Muscle of leg (tissue), 11 donors: Measurements from ENCODE around the gene GNG4. TPM values are rescaled to one million over a fixed set of nuclear protein-coding genes. Genes with fewer than 3 reads are reported as not detected.
"Not testable (repeated sequence)": the region's sequence is repeated elsewhere in the genome, so short reads cannot be mapped to it uniquely, and the experiment has no call there.

Experiments used
- DNase-seq: peaks from one replicate; pipeline ENCODE4 v3.0.0; 2013
- H3K27ac ChIP-seq: one replicate; pipeline ENCODE4 v1.5.1; 2013; ENCODE audit warnings: mild to moderate bottlenecking, low read length, control low read depth
- H3K27me3 ChIP-seq: one replicate; pipeline ENCODE4 v1.6.1; 2013; ENCODE audit warnings: low read length; ENCODE audit not compliant: control insufficient read depth, insufficient read depth
- H3K36me3 ChIP-seq: one replicate; pipeline ENCODE4 v1.6.1; 2013; ENCODE audit warnings: low read length; ENCODE audit not compliant: control insufficient read depth, insufficient read depth
- H3K4me1 ChIP-seq: one replicate; pipeline ENCODE4 v1.6.1; 2013; ENCODE audit warnings: low read length; ENCODE audit not compliant: control insufficient read depth, insufficient read depth
- H3K4me3 ChIP-seq: one replicate; pipeline ENCODE4 v1.5.1; 2013; ENCODE audit warnings: low read length, control low read depth
- H3K9me3 ChIP-seq: replicated peaks from 2 replicates; pipeline ENCODE4 v1.6.1; 2013; ENCODE audit warnings: low read depth, low read length; ENCODE audit not compliant: control insufficient read depth
- WGBS: methylation state at CpG from one replicate; pipeline ENCODE4 v1.1.5; 2013; ENCODE audit warnings: missing lambda C conversion rate; ENCODE audit not compliant: insufficient coverage; 5-methylcytosine and 5-hydroxymethylcytosine counted together
- polyA plus RNA-seq, 8 donors: library from polyadenylated mRNA; unstranded; fragments of 120-200 nt; gene quantifications; one replicate each; pipeline versions ENCODE4 v1.2.1 to v1.2.3, GENCODE V29; 2013; ENCODE audit warnings: inconsistent platforms in 1 of 8, low replicate concordance in 1 of 8; ENCODE audit not compliant: insufficient read length in 8 of 8, insufficient read depth in 1 of 8
- total RNA-seq: library from RNA; stranded (reverse); fragments of 120-200 nt; gene quantifications from one replicate; pipeline ENCODE4 v1.2.4, GENCODE V29; 2013

The GNG4 gene
- total and polyA plus RNA-seq, 9 donors: 0.27 to 4.0 (median 0.60) TPM

DNA sequence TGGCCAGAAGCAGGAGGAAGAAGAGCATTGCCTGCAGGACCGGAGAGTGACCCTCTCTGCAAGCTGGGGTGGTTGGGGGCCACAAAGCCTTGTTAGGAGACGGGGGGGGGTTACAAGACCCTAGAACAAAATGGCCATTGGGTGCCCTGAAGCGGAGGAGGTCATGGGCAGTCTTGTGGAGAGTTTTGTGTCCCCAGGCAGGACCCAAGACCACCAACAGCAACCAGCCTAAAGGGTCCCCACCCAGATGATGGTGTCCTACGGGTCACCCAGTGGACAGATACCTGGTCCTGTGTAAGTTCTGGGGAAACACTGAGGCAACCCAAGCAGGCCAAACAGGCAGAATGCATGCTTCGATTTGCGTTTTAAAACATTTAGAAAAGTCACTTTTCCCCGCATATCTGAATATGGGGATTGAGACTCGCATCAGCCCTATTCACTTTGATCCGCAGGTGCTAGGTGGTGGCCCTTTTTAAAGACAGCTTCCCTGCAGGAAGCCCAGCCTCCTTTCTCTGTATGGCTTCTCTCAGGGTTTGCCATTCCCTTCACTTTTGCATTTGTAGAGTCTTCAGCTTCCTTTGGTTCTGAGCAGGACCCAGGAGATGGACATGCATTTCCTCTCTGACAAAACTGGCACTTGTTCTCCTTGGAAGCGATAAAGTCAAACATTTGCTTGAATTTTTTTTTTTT, 21.1 kb downstream of the GNG4 start:
- H3K27me3 ChIP-seq: no peaks in the 10 kb centered on the region
- no peak overlapping the region for H3K4me3 ChIP-seq
- WGBS: 81% methylated on average over 8 of the region's 10 CpGs

DNA sequence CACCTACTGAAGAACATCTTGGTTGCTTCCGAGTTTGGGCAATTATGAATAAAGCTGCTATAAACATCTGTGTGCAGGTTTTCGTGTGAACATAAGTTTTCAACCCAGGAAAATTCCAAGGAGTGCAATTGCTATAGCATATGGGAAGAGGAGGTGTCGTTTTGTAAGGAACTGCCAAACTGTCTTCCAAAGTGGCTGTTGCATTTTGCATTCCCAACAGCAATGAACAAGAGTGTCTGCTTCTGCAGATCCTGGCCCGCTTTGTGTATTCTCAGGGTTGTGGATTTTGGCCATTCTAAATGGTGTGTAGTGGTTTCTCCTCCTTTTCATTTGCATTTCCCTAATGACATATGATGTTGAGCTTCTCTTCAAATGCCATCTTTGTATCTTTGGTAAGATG, 23.8 kb downstream of the GNG4 start:
- Histone ChIP-seq H3K4me3 (no peak overlapping the region), H3K27ac (no peak overlapping the region), H3K36me3 (no peaks in the 10 kb centered on the region), H3K9me3 (no peaks in the 10 kb centered on the region), H3K27me3 (no peaks in the 10 kb centered on the region), H3K4me1 (no peaks in the 10 kb centered on the region)
- DNase-seq: peak; percentile 57
- 39% methylated on average over 2 of the region's 4 CpGs for WGBS

More for the DNA sequence above, 21.1 kb downstream of the GNG4 start:
- Histone ChIP-seq H3K36me3 (no peaks in the 10 kb centered on the region), H3K9me3 (no peaks in the 10 kb centered on the region), H3K27ac (no peak overlapping the region), H3K4me1 (no peaks in the 10 kb centered on the region)
- no peak for DNase-seq

DNA sequence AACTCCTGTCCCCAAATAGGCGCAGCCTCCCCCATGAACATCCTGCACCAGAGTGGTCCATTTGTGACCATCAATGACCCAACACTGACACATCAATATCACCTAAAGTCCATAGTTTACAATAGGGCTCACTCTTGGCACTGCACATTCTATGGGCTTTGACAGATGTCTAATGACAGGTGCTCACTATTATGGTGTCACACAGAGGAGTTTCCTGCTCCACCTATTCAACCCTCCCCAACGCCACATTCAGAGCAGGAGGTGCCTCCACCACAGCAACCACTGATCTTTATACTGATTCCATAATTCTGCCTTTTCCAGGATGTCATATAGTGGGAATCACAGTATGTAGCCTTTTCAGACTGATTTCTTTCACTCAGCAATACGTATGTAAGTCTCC, 24.2 kb downstream of the GNG4 start:
- H3K27me3 ChIP-seq: no peaks in the 10 kb centered on the region
- H3K27ac ChIP-seq: no peak overlapping the region
- DNase-seq: no peak
- H3K4me1 ChIP-seq: no peaks in the 10 kb centered on the region
- H3K4me3 ChIP-seq: no peak overlapping the region
- H3K36me3 ChIP-seq: no peaks in the 10 kb centered on the region
- 80% methylated on average over 1 of the region's 3 CpGs for whole genome bisulfite sequencing
- no peaks in the 10 kb centered on the region for H3K9me3 ChIP-seq

DNA sequence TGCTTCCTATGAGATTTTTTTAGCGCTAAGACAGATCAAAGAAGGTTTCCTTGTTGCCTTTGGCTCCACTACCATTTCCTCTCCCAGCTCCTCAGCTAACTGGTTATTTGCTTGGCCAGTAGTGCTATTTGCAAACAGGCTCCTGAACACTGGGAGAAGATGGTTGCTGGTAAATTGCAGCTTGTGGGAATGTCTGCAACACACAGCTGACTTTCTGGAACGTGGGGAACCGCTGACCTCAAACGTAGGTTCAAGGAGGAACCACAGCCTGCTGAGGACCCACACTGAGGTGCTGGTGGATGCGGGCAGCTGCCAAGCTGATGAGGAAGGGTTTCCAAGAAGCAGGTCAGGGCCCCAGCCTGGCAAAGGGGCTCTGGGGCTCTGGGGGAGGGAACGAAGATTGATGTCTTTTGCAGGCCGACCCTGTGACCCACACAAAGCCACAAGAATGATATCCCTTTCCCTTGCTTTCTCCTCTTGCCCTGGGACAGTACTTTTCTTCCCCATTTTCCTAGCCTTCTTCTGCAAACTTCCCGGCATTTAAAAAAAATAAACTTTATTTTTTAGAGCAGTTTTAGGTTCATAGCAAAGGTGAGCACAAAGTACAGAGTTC, 24.8 kb downstream of the GNG4 start:
- Histone ChIP-seq H3K4me1 (no peaks in the 10 kb centered on the region), H3K27ac (no peak overlapping the region), H3K36me3 (no peaks in the 10 kb centered on the region), H3K4me3 (no peak overlapping the region), H3K27me3 (no peaks in the 10 kb centered on the region), H3K9me3 (no peaks in the 10 kb centered on the region)
- WGBS: 27% methylated on average over 5 of the region's 8 CpGs
- peak; percentile 36 for DNase-seq

DNA sequence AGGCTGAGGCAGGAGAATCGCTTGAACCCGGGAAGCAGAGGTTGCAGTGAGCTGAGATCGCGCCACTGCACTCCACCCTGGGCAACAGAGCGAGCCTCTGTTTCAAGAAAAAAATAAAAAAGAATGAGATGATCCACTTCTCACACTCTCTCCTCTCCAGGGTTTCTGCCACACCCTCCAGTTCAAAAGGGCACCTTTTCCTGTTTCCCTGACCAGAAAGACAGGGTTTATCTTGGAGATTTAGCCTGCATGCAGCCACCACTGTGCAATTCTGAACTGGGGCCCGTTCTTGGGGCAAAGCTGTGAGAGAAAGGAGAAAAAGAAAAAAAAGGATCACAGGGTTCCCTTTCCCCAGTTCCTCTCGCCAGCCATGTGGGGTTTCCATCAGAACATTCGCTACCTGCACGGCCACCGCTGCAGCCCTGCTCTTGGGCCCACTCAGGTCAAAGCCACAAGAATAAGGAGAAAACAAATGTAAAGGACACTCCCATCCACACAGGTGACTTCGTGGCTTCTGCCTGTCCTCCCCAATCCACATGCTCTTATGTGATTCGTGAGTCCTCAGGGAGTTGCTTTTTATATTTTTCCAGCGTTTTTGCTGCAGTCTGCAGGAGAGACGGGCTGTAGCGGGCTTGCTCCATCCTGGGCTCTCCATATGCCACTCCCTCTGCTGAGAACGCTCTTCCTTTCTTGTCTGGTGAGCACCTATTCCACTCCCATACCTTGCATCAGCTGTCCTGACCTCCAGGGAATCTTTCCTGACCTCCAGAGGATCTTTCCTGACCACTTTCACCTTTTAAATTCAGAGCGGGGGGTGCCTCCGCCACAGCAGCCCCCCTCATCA, 26.4 kb downstream of the GNG4 start:
- Histone ChIP-seq H3K36me3 (no peaks in the 10 kb centered on the region), H3K4me3 (no peak overlapping the region), H3K27ac (no peak overlapping the region), H3K9me3 (no peaks in the 10 kb centered on the region), H3K4me1 (no peaks in the 10 kb centered on the region), H3K27me3 (no peaks in the 10 kb centered on the region)
- WGBS: 60% methylated on average over 6 of the region's 18 CpGs
- no peak for DNase-seq

DNA sequence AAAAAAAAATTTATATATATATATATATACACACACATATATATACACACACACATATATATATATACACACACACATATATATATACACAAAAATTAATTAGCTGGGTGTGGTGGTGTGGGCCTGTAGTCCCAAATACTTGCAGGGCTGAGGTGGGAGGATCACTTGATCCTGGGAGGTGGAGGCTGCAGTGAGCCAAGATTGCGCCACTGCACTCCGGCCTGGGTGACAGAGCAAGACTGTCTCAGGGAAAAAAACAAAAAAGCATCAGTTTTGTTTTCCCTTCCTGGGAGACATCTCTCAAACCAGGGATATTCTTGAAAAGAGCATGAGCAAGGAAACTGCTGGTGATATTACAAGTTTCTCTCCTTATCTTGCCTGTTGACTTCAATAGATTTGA, 30.4 kb downstream of the GNG4 start:
- not testable (repeated sequence) for H3K36me3 ChIP-seq, H3K4me3 ChIP-seq, DNase-seq, H3K27ac ChIP-seq, H3K27me3 ChIP-seq, H3K4me1 ChIP-seq, H3K9me3 ChIP-seq
- WGBS: no CpG with 5 or more reads among the region's 2 CpGs

DNA sequence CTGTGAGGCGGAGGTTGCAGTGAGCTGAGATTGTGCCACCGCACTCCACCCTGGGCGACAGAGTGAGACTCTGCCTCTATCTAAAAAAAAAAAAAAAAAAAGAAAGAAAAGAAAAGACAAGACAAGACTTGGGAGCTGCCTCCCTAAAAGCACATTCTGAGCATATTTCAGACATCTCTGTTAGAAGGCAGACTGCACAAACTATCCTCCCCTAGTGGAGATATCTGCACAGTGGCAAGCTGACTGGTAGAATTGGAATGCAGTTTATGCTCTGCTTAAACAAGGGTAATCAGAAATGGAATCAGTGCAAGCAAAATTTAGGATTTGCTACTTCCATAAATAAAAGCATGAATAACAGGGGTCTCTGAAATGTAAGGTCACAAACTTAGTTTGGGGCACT, 31.8 kb downstream of the GNG4 start:
- Histone ChIP-seq H3K4me3 (no peak overlapping the region), H3K27ac (no peak overlapping the region), H3K9me3 (no peaks in the 10 kb centered on the region), H3K27me3 (no peaks in the 10 kb centered on the region), H3K4me1 (no peaks in the 10 kb centered on the region), H3K36me3 (no peaks in the 10 kb centered on the region)
- WGBS: no CpG with 5 or more reads among the region's 3 CpGs
- no peak for DNase-seq

DNA sequence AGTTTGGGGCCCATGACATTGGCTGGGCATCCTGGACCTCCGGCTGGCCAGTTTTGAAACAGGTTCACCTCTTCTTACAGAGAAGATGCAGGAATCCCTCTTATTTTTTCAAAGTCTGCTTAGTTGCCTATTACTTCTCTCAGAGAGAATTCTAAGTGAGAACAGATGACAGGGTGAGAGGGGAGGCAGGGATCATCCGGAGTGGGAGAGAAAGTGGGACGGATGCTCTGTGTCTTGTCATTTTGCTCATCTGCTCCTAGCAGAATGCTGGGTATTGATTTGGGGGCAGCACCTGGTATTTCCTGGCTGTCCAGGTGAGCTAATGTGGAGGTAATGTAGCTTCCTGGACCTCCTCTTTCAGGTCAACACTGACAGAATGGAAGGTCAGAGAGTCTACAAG, 32.4 kb downstream of the GNG4 start:
- H3K4me3 ChIP-seq: no peak overlapping the region
- H3K4me1 ChIP-seq: no peaks in the 10 kb centered on the region
- H3K36me3 ChIP-seq: no peaks in the 10 kb centered on the region
- no peak overlapping the region for H3K27ac ChIP-seq
- no peaks in the 10 kb centered on the region for H3K9me3 ChIP-seq
- no peak for DNase-seq
- H3K27me3 ChIP-seq: no peaks in the 10 kb centered on the region
- WGBS: 70% methylated on average over 2 of the region's 3 CpGs

DNA sequence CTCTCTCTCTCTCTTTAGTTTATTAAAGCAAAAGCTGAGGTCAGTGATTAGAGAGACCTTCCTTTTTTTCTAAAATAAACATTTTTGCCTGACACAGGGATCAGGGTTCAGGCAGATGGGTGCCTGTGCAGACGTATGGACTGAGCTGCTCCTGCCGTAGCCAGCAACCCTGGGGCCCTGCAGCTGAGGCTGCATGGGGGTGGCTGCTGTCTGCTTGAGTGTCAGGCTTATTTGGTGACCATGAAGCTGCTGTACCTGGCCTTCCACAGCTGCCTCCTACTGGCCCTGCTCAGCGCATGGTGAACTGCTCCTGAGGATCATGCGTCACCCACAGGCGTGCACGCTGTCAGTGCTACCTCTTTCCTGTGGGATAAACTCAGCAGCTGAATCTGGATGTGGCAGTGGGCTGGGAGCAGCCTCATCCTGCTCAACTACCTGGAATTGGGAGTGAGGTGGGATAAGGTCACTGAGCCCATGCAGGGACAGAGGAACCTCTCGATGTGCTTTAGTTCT, 35.1 kb downstream of the GNG4 start:
- no peak overlapping the region for H3K27ac ChIP-seq
- no peaks in the 10 kb centered on the region for H3K27me3 ChIP-seq
- no peaks in the 10 kb centered on the region for H3K36me3 ChIP-seq
- no peaks in the 10 kb centered on the region for H3K4me1 ChIP-seq
- no peaks in the 10 kb centered on the region for H3K9me3 ChIP-seq
- no peak overlapping the region for H3K4me3 ChIP-seq
- no peak for DNase-seq
- 48% methylated on average over 4 of the region's 7 CpGs for WGBS

DNA sequence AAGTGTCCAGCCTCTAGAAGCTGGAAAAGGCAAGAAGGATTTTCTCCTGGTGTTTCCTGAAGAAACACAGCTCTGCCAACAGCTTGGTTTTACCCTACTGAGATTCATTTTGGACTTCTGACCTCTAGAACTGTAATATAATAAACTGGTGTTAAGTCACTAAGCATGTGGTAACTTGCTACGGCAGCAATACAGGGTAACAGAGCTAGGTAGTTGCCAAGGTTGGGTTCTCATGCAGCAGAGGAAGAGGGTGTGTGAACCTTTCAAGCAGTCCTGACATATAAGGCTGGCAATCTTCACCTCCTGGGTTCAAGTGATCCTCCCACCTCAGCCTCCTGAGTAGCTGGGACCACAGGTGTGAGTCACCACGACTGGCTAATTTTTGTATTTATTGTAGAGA, 36.0 kb downstream of the GNG4 start:
- H3K9me3 ChIP-seq: no peaks in the 10 kb centered on the region
- no peaks in the 10 kb centered on the region for H3K27me3 ChIP-seq
- H3K36me3 ChIP-seq: no peaks in the 10 kb centered on the region
- H3K27ac ChIP-seq: no peak overlapping the region
- no peak for DNase-seq
- no CpG with 5 or more reads among the region's 2 CpGs for WGBS
- no peak overlapping the region for H3K4me3 ChIP-seq
- H3K4me1 ChIP-seq: no peaks in the 10 kb centered on the region
